ENCODE measurements around the gene HLTF.

Gene HLTF, protein sequence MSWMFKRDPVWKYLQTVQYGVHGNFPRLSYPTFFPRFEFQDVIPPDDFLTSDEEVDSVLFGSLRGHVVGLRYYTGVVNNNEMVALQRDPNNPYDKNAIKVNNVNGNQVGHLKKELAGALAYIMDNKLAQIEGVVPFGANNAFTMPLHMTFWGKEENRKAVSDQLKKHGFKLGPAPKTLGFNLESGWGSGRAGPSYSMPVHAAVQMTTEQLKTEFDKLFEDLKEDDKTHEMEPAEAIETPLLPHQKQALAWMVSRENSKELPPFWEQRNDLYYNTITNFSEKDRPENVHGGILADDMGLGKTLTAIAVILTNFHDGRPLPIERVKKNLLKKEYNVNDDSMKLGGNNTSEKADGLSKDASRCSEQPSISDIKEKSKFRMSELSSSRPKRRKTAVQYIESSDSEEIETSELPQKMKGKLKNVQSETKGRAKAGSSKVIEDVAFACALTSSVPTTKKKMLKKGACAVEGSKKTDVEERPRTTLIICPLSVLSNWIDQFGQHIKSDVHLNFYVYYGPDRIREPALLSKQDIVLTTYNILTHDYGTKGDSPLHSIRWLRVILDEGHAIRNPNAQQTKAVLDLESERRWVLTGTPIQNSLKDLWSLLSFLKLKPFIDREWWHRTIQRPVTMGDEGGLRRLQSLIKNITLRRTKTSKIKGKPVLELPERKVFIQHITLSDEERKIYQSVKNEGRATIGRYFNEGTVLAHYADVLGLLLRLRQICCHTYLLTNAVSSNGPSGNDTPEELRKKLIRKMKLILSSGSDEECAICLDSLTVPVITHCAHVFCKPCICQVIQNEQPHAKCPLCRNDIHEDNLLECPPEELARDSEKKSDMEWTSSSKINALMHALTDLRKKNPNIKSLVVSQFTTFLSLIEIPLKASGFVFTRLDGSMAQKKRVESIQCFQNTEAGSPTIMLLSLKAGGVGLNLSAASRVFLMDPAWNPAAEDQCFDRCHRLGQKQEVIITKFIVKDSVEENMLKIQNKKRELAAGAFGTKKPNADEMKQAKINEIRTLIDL

DNA sequence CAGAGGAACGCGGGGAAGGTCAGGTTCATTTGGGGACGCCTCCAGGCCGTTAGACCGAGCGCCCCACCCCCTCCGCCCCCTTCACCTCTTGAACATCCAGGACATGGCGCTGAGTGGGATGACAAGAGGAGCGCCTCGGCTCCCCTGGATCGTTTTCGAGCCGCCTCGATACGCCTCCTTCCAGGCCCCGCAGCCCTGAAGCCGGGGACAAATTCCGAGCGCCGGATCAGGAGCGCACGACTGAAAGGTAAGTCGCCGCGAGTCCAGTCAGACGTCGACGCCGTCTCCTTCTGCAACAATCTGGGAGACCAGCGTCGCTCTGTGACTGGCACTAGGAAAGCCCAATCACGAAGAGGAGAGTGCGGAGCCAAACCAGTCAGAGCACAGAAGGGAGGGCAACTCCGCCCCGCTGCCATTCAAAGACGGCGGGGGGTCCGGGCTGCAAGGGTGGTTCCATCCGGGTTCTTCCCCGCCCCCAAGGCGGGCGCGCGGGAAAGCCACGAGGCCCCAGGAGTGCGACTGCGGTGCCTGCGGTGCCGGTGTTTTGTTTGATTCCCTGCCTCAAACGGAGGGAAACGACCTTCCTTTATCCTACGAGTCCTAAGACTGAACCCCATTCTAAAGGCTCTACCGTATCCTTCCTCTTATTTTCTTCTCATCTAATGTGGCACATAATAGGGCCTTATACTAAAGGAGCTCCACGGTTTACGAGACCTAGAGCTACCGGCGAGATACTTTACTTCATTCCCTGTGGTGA, at the start of gene HLTF:
Gene HLTF (minus strand): TSS at position 302 of the 757 bp plus-strand sequence. CDS start 197 bp downstream, at position 105.
- Mint-ChIP-seq H3K27ac (peak within 1 kb of the TSS; percentile 82), H3K4me3 (peak within 1 kb of the TSS; percentile 97)

DNA sequence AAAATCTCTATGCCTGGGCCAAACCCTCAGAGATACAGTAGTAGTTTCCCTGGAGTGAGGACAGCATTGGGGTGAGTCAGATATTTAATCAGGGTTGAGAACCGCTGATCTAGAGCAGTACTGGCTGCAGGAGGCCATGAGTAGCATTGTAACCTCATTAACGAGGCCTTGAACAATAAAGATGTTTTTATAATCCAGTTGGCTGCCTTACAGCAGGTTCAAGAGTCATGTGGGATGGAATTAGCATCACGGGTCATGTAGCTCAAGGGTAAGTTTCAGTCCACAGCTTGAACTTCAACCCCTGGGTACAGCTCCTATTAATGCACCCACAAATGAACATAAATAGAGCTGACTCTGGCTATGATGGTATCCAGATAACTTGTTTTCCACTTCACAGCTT, 48.2 kb upstream of the HLTF start:
- Mint-ChIP-seq H3K36me3 (peaks cover 9% of the 10 kb centered on the region), H3K4me1 (peaks cover 45% of the 10 kb centered on the region), H3K9me3 (no peaks in the 10 kb centered on the region), H3K4me3 (no peak overlapping the region), H3K27ac (peak overlapping the region; percentile 43), H3K27me3 (no peaks in the 10 kb centered on the region)
- no peak for ATAC-seq (ENCODE audit: low read depth)
- DNase-seq (ENCODE audit: low spot score in 2 of 2), result no peak

More for the DNA sequence above, at the start of gene HLTF:
- no peaks in the 10 kb centered on the region for H3K27me3 Mint-ChIP-seq
- peak; percentile 94 for ATAC-seq (ENCODE audit: low read depth)
- H3K4me1 Mint-ChIP-seq, result peaks cover 26% of the 10 kb centered on the region
- peak; percentile 79 to 80 for DNase-seq (ENCODE audit: low spot score in 2 of 2)
- H3K9me3 Mint-ChIP-seq, result no peaks in the 10 kb centered on the region
- peaks cover 5% of the 10 kb centered on the region for H3K36me3 Mint-ChIP-seq

- ATAC-seq (ENCODE audit: low read depth) (no peak), DNase-seq (ENCODE audit: low spot score in 2 of 2) (no peak)
- H3K27me3 Mint-ChIP-seq, result no peaks in the 10 kb centered on the region
- peak overlapping the region; percentile 87 for H3K4me3 Mint-ChIP-seq
- no peaks in the 10 kb centered on the region for H3K9me3 Mint-ChIP-seq
- H3K36me3 Mint-ChIP-seq, result peaks cover 9% of the 10 kb centered on the region
- H3K4me1 Mint-ChIP-seq, result peaks cover 44% of the 10 kb centered on the region
- H3K27ac Mint-ChIP-seq, result peak overlapping the region; percentile 92
Measured at GRCh38 chr3:149131589-149131988, 45.3 kb upstream of the HLTF start.

DNA sequence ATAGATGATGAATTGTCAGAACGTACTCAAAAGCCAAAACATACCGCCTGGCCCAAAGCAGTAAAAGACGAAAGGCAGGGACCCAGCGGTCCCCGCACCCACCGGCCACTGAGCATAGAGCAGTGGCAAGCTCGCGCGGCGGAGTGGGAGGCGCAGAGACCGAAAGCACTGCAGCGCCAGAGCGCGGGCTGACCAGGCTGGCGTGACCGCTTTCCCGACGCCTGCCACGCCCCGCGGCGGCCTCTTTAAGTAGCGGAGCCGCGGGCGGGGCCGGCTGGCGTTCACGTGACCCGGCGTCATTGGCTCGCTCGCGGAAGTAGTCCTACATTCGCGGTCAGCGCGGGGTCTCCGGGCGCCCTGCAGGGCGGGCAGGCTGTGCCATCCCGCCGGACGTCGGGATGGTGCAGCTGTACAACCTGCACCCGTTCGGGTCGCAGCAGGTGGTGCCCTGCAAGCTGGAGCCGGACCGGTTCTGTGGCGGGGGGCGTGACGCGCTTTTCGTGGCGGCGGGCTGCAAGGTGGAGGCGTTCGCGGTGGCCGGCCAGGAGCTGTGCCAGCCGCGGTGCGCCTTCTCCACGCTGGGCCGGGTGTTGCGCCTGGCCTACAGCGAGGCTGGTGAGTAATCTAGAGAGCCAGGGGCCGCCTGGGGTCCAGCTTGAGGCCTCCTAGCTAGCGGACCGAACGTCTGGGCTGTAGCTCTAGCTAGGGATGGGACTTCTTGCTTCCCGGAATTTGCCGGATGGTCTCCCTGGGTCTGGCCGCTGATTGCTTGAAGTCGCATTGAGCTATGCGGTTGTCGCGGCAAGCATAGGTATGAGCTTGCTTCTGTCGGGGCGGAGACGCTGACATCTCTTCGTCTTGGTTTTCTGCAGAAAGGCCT, 43.2 kb upstream of the HLTF start, which contains the start of gene HPS3:
Gene HPS3 (plus strand): TSS at position 313 of the 880 bp plus-strand sequence. CDS start 86 bp downstream, at position 399.
- no peaks in the 10 kb centered on the region for H3K9me3 Mint-ChIP-seq
- H3K4me1 Mint-ChIP-seq, result peaks cover 42% of the 10 kb centered on the region
- H3K27me3 Mint-ChIP-seq, result no peaks in the 10 kb centered on the region
- peak; percentile 92 for ATAC-seq (ENCODE audit: low read depth)
- H3K4me3 Mint-ChIP-seq, result peak within 1 kb of the TSS; percentile 87
- peaks cover 7% of the 10 kb centered on the region for H3K36me3 Mint-ChIP-seq
- DNase-seq (ENCODE audit: low spot score in 2 of 2), result peak; percentile 68 to 80
- H3K27ac Mint-ChIP-seq, result peak within 1 kb of the TSS; percentile 92

GRCh38 chr3:149128821-149129220, 42.5 kb upstream of the HLTF start:
- Mint-ChIP-seq H3K9me3 (no peaks in the 10 kb centered on the region), H3K27me3 (no peaks in the 10 kb centered on the region), H3K4me3 (peak overlapping the region; percentile 87), H3K36me3 (peaks cover 3% of the 10 kb centered on the region), H3K4me1 (peaks cover 37% of the 10 kb centered on the region), H3K27ac (peak overlapping the region; percentile 92)
- no peak for DNase-seq (ENCODE audit: low spot score in 2 of 2)
- peak; percentile 4 for ATAC-seq (ENCODE audit: low read depth)

DNA sequence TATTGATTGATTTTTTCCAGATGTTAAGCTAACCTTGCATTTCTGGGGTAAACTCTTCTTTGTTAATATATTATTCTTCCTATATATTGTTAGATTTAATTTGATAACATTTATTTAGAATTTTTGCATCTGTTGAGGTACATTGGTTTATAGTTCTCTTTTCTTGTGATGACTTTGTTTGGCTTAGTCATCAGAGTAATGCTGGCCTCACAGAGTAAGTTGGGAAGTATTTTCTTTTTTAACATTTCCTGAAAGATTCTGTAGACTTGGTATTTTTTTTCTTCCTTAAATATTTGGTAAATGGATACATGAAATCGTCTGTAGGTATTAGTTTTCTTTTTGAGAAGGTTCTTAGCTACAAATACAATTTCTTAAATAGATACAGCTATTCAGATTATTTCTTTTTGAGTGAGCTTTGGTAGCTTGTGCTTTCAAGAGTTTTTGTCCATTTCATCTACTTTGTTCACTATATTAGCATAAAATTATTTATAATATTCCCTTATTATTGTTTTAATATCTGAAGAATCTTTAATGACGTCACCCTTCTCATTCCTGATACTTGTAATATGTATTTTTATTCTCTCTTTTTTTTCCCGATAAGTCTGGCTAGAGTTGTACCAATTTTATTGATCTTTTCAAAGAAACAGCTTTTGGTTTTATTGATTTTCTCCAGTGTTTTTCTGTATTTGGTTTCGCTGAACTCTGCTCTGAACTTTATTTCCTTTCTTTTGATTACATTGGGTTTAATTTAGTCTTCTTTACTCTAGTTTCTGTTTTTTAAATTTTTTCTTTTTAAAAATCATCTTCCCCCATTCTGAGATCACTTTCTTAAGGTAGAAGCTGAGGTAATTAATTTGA, 36.6 kb upstream of the HLTF start:
- Mint-ChIP-seq H3K9me3 (no peaks in the 10 kb centered on the region), H3K27me3 (no peaks in the 10 kb centered on the region), H3K4me3 (no peak overlapping the region), H3K4me1 (peaks cover 9% of the 10 kb centered on the region), H3K27ac (no peak overlapping the region), H3K36me3 (no peaks in the 10 kb centered on the region)
- ATAC-seq (ENCODE audit: low read depth) (no peak), DNase-seq (ENCODE audit: low spot score in 2 of 2) (no peak)

DNA sequence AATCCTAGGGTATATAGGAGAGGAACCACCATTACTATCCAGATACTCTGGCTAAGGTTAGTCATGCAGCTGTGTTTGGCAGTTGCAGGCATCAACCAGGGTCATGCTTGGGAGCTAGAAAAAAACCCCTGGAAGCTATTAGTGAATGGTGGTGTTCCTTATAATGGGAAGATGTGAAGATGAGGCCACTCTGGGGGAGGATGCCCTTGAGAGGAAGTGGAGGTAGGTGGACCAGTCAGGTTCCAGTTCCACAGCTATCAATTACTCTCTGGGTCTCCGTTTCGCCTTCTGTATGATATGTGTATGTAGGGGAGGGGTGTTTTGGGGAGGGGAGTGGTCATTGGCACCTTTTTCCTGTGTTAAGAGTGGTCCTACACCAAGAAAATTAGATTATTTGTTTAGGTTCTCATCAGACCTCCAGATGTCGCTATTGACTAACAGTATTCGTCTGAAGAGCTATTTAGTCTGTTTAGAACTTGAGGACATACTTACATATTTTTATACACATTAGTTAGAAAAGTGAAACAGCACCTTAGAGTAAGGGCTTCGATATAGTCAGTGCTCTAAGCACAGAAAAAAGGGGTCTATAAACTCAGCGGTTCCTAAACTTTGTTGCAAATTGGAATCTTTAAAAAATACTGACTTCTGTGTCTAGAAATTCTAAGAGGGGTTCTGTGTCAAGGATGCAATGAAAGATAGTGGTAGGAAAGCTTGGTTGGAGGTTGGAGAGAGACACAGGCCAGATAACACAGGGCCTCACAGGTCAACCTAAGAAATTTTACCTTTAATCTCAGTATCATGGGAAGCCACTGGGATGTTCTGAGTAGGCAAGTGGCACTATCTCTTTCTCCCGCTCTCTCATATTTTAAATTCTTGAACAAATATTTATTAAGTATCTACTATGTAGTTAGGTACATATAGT, 34.0 kb upstream of the HLTF start:
- H3K27me3 Mint-ChIP-seq, result no peaks in the 10 kb centered on the region
- peaks cover 6% of the 10 kb centered on the region for H3K4me1 Mint-ChIP-seq
- no peaks in the 10 kb centered on the region for H3K9me3 Mint-ChIP-seq
- H3K36me3 Mint-ChIP-seq, result no peaks in the 10 kb centered on the region
- H3K4me3 Mint-ChIP-seq, result no peak overlapping the region
- DNase-seq (ENCODE audit: low spot score in 2 of 2) (peak; percentile 27 to 55), ATAC-seq (ENCODE audit: low read depth) (peak; percentile 78)
- H3K27ac Mint-ChIP-seq, result no peak overlapping the region

DNA sequence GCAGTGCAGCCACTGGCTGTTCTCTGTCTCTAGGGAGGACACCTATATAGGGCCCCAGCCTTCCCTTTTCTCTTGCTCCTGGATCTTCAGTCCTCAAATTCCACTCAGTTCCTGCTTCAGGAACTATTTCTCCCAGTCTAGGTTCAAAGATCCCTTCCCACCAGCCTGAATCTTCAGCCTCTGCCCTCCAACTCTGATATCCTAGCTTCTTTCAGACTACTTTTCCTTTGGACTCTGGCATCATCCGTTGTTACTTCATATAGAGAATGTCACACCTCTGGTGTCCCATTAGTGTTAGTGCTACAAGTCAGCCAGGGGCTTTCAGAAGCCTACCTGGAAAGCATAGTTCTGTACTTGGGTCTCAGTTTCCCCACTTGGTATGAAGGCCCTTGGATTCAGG, 33.1 kb upstream of the HLTF start:
- Mint-ChIP-seq H3K36me3 (no peaks in the 10 kb centered on the region), H3K4me3 (no peak overlapping the region), H3K27ac (no peak overlapping the region), H3K9me3 (no peaks in the 10 kb centered on the region), H3K4me1 (peaks cover 6% of the 10 kb centered on the region), H3K27me3 (no peaks in the 10 kb centered on the region)
- ATAC-seq (ENCODE audit: low read depth) (no peak), DNase-seq (ENCODE audit: low spot score in 2 of 2) (no peak)

DNA sequence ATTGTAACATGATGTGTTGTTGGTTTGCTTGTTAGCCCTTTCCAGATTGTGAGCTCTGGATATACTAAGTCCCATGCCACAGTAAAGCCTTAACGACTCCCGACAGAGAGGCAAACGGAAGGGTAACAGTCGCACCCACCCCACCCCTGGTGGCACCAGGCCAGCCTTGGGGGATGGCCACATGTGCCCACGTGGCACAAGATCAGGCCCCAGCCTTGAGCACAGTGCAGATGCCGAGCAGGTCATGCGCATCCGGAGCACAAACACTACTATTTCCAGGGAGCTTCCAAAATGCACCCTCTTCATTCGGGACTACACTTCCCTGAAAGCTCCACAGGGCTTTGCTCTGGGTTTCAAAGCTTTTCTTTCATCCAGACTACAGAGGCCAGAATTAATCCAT, 32.4 kb upstream of the HLTF start:
- peaks cover 6% of the 10 kb centered on the region for H3K4me1 Mint-ChIP-seq

DNA sequence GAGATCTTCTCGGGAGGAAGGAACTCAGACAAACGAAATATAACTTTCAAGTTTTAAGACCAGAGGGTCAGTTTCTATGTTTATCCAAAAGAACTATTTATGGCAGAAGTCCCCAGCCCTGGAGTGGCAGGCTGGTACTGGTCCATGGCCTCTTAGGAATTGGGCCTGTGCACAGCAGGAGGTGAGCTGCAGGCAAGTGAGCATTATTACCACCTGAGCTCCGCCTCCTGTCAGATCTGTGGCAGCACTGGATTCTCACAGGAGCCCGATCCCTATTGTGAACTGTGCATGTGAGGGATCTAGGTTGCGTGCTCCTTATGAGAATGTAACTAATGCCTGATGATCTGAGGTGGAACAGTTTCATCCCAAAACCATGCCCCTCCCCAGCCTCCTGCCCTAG, 28.8 kb upstream of the HLTF start:
- Mint-ChIP-seq H3K27me3 (no peaks in the 10 kb centered on the region), H3K36me3 (no peaks in the 10 kb centered on the region), H3K9me3 (no peaks in the 10 kb centered on the region), H3K27ac (peak overlapping the region; percentile 10), H3K4me1 (peaks cover 1% of the 10 kb centered on the region), H3K4me3 (no peak overlapping the region)
- no peak for ATAC-seq (ENCODE audit: low read depth)
- DNase-seq (ENCODE audit: low spot score in 2 of 2), result no peak

More for the DNA sequence above, 32.4 kb upstream of the HLTF start:
- H3K4me3 Mint-ChIP-seq, result no peak overlapping the region
- DNase-seq (ENCODE audit: low spot score in 2 of 2), result no peak
- no peak overlapping the region for H3K27ac Mint-ChIP-seq
- no peaks in the 10 kb centered on the region for H3K27me3 Mint-ChIP-seq
- H3K9me3 Mint-ChIP-seq, result no peaks in the 10 kb centered on the region
- no peak for ATAC-seq (ENCODE audit: low read depth)
- no peaks in the 10 kb centered on the region for H3K36me3 Mint-ChIP-seq

DNA sequence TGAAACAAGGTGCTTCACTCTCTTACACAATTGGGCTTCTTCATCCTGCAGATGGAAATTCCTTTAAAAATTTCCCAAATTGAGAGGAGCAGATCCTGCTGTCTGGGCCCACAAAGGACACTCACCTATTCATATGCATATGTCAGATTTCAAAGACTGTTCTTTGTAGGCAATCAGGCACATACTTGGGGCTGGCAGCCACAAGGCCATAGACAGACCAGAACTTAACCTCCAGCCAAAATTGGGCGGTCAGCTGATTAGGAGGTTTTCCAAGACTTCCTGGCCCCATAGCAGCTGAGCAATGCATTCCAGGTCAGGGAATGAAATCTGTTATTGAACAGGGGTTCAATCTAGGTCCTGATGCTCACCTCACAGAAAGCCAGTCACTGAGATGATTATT, 28.1 kb upstream of the HLTF start:
- H3K36me3 Mint-ChIP-seq, result no peaks in the 10 kb centered on the region
- no peak overlapping the region for H3K4me3 Mint-ChIP-seq
- ATAC-seq (ENCODE audit: low read depth) (no peak), DNase-seq (ENCODE audit: low spot score in 2 of 2) (no peak)
- H3K27ac Mint-ChIP-seq, result peak overlapping the region; percentile 10
- H3K4me1 Mint-ChIP-seq, result no peaks in the 10 kb centered on the region
- no peaks in the 10 kb centered on the region for H3K27me3 Mint-ChIP-seq
- no peaks in the 10 kb centered on the region for H3K9me3 Mint-ChIP-seq

Measured in memory B cell (primary cell).